K562 (cell line): ENCODE results near the gene TF.

Experiments used
- CTCF ChIP-seq, 3 experiments: IDR thresholded peaks in 2 of 3; conservative IDR thresholded peaks in 1 of 3; 2 replicates each; pipeline ENCODE4 v1.5.1; 2011 to 2012; ENCODE audit warnings: low read length in 3 of 3, mild to moderate bottlenecking in 3 of 3, control low read depth in 2 of 3, improper control_type of control experiment in 1 of 3, inconsistent platforms in 1 of 3, low read depth in 1 of 3, mixed read lengths in 1 of 3, moderate library complexity in 1 of 3; ENCODE audit not compliant: insufficient read depth in 2 of 3
- POLR2AphosphoS2 ChIP-seq: IDR thresholded peaks from 2 replicates; pipeline ENCODE4 v1.6.1; 2012; ENCODE audit warnings: low read length, improper control_type of control experiment
- SMARCA5 ChIP-seq: fragments of 450-650 bp; IDR thresholded peaks from 2 replicates; pipeline ENCODE4 v1.6.1; 2016
- SNRNP70 ChIP-seq: fragments of 200-400 bp; formaldehyde crosslinking; optimal IDR thresholded peaks from 2 replicates; pipeline ENCODE3; 2017; ENCODE audit warnings: low read depth, low read length
- SRSF3 ChIP-seq: fragments of 200-400 bp; formaldehyde crosslinking; IDR thresholded peaks from 2 replicates; pipeline ENCODE4 v1.6.1; 2016; ENCODE audit warnings: mild to moderate bottlenecking, low read length, moderate library complexity; ENCODE audit not compliant: insufficient read depth
- ZNF780A ChIP-seq: fragments of 250-450 bp; sonication (Bioruptor Pico); IDR thresholded peaks from 2 replicates; pipeline ENCODE4 v1.5.0; 2021; ENCODE audit warnings: mild to moderate bottlenecking

- TF ChIP-seq SMARCA5 (no peak), CTCF (IDR thresholded peaks at IDR 0.05 in 2 of 3, conservative IDR thresholded peaks at IDR 0.05 in 1 of 3; ENCODE audit: insufficient read depth in 2 of 3, low read depth in 1 of 3, low read length in 3 of 3) (no peak), SRSF3 (no peak), ZNF780A (CRISPR knock-in tag) (no peak), POLR2AphosphoS2 (no peak), SNRNP70 (no peak)
Observed at GRCh38 chr3:133833267-133833666, 87.1 kb downstream of the TF start.
